Caco-2 (cell line): Measurements from ENCODE around the gene RNU5D-1. TPM values are rescaled to one million over a fixed set of nuclear protein-coding genes. Genes with fewer than 3 reads are reported as not detected.

ENCODE experiments used
- BruUV-seq: library from RNA; stranded (reverse); fragments of 400-500 nt; replicated peaks from 2 replicates; lab custom pipeline; 2021; lab: Mats Ljungman, UMichigan
- CTCF ChIA-PET: fragments of 300-600 bp; sonication (Branson Sonifier 250); formaldehyde crosslinking; loops from one replicate; lab custom pipeline; 2022; ENCODE audit warnings: antibody characterized with exemption; lab: Charles Lee
- POLR2A ChIA-PET: fragments of 300-600 bp; sonication (Branson Sonifier 250); formaldehyde crosslinking; loops from one replicate; lab custom pipeline; 2022; ENCODE audit warnings: antibody characterized with exemption; lab: Charles Lee
- DNase-seq, 2 experiments: peaks; one replicate each; pipeline versions ENCODE4 v3.0.0 to v3.0.0-alpha.2; 2020 to 2022
- H3K27me3 ChIP-seq: replicated peaks from 2 replicates; pipeline ENCODE4 v1.6.0; 2011; ENCODE audit warnings: low read length; ENCODE audit not compliant: control insufficient read depth, insufficient read depth
- H3K36me3 ChIP-seq: 2 replicates; pipeline ENCODE4 v1.5.1; 2011; ENCODE audit warnings: low read length; ENCODE audit not compliant: control insufficient read depth, insufficient read depth
- H3K4me1 ChIP-seq: fragments of 250-450 bp; sonication (Bioruptor Pico); 2 replicates; pipeline ENCODE4 v1.5.1; 2020; ENCODE audit warnings: mild to moderate bottlenecking
- H3K4me3 ChIP-seq: 2 replicates; pipeline ENCODE4 v1.5.1; 2011; ENCODE audit warnings: low read depth, mild to moderate bottlenecking, control low read depth, low read length
- H3K9me3 ChIP-seq: fragments of 250-450 bp; sonication (Bioruptor Pico); 2 replicates; pipeline ENCODE4 v1.5.1; 2020; ENCODE audit warnings: mild to moderate bottlenecking, moderate library complexity
- H3K27ac Mint-ChIP-seq: one replicate; pipeline ENCODE4 v1.8.0; 2022; ENCODE audit warnings: mixed read lengths; ENCODE audit not compliant: unreplicated experiment
- H3K27me3 Mint-ChIP-seq: one replicate; pipeline ENCODE4 v1.8.0; 2022; ENCODE audit warnings: mixed read lengths; ENCODE audit not compliant: insufficient read depth, unreplicated experiment
- H3K36me3 Mint-ChIP-seq: one replicate; pipeline ENCODE4 v1.8.0; 2022; ENCODE audit warnings: mild to moderate bottlenecking, mixed read lengths; ENCODE audit not compliant: insufficient read depth, unreplicated experiment
- H3K4me1 Mint-ChIP-seq: one replicate; pipeline ENCODE4 v1.8.0; 2022; ENCODE audit warnings: low read depth, mixed read lengths; ENCODE audit not compliant: unreplicated experiment
- H3K4me3 Mint-ChIP-seq: one replicate; pipeline ENCODE4 v1.8.0; 2022; ENCODE audit warnings: mild to moderate bottlenecking, moderate library complexity, mixed read lengths; ENCODE audit not compliant: unreplicated experiment
- H3K9me3 Mint-ChIP-seq: one replicate; pipeline ENCODE4 v1.8.0; 2022; ENCODE audit warnings: mixed read lengths; ENCODE audit not compliant: unreplicated experiment
- intact Hi-C: fragments of 100-400 bp; cut with micrococcal nuclease; formaldehyde crosslinking; loops from one replicate; pipeline ENCODE4 v1.10.0; 2022; ENCODE audit not compliant: unreplicated experiment
- total RNA-seq: library from RNA; stranded (reverse); gene quantifications from 2 replicates; pipeline ENCODE4 v1.2.3, GENCODE V29; 2022
- TF ChIP-seq, protein P1 (sequence below), 2 experiments: fragments of 200-600 bp in 1 of 2; IDR thresholded peaks; 1 replicate in 1 of 2; 2 replicates in 1 of 2; pipeline versions ENCODE4 v1.5.1 to v1.8.0; 2011 to 2022; ENCODE audit warnings: antibody characterized with exemption in 1 of 2, control low read depth in 1 of 2, inconsistent platforms in 1 of 2, low read depth in 1 of 2, low read length in 1 of 2, mild to moderate bottlenecking in 1 of 2, moderate library complexity in 1 of 2; ENCODE audit not compliant: insufficient read depth in 1 of 2, severe bottlenecking in 1 of 2, unreplicated experiment in 1 of 2

The RNU5D-1 gene
- total RNA-seq, 1 experiment from 2014 or later, result 16.3 TPM

DNA sequence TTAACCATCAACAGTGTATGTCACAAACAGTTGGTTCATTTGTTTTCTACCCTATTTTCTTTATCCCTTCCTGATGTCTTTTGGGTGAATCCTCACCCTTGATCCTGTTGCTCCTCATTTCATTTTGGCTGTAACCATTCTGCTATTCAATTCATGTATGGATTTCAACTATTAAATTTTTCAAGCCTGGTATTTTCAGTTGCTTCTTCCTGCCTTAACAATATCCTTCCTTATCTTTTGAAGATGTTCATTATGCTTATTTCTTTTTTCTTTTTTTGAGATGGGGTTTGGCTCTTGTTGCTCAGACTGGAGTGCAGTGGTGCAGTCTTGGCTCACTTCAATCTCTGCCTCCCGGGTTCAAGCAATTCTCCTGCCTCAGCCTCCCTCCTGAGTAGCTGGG is 2.8 kb upstream of the RNU5D-1 start:
- H3K9me3 Mint-ChIP-seq, result peaks cover 9% of the 10 kb centered on the region
- no peaks in the 10 kb centered on the region for H3K27me3 ChIP-seq
- no peaks in the 10 kb centered on the region for H3K4me1 Mint-ChIP-seq
- TF ChIP-seq, protein P1, sequence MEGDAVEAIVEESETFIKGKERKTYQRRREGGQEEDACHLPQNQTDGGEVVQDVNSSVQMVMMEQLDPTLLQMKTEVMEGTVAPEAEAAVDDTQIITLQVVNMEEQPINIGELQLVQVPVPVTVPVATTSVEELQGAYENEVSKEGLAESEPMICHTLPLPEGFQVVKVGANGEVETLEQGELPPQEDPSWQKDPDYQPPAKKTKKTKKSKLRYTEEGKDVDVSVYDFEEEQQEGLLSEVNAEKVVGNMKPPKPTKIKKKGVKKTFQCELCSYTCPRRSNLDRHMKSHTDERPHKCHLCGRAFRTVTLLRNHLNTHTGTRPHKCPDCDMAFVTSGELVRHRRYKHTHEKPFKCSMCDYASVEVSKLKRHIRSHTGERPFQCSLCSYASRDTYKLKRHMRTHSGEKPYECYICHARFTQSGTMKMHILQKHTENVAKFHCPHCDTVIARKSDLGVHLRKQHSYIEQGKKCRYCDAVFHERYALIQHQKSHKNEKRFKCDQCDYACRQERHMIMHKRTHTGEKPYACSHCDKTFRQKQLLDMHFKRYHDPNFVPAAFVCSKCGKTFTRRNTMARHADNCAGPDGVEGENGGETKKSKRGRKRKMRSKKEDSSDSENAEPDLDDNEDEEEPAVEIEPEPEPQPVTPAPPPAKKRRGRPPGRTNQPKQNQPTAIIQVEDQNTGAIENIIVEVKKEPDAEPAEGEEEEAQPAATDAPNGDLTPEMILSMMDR (IDR thresholded peaks at IDR 0.05; ENCODE audit: insufficient read depth in 1 of 2, low read depth in 1 of 2, low read length in 1 of 2, severe bottlenecking in 1 of 2, unreplicated experiment in 1 of 2), result no peak
- POLR2A ChIA-PET, result interaction anchor here (1.1 kb wide), 1 partner anchor 16 kb away, joined by 4 read pairs; no protein-coding TSS in a partner anchor
- peaks cover 18% of the 10 kb centered on the region for H3K36me3 Mint-ChIP-seq
- no peak overlapping the region for H3K4me3 ChIP-seq
- H3K27ac Mint-ChIP-seq, result no peak overlapping the region
- intact Hi-C loops, result loop anchor here (5.0 kb wide), 1 partner anchor 59 kb away; no protein-coding TSS in a partner anchor
- no peaks in the 10 kb centered on the region for H3K4me1 ChIP-seq
- no peaks in the 10 kb centered on the region for H3K27me3 Mint-ChIP-seq
- no peaks in the 10 kb centered on the region for H3K36me3 ChIP-seq
- H3K4me3 Mint-ChIP-seq, result no peak overlapping the region
- H3K9me3 ChIP-seq, result no peaks in the 10 kb centered on the region
- no peak for DNase-seq
- CTCF ChIA-PET, result interaction anchor here (0.6 kb wide), 1 partner anchor 17 kb away, joined by 3 read pairs; no protein-coding TSS in a partner anchor
- no TSS peak for BruUV-seq

DNA sequence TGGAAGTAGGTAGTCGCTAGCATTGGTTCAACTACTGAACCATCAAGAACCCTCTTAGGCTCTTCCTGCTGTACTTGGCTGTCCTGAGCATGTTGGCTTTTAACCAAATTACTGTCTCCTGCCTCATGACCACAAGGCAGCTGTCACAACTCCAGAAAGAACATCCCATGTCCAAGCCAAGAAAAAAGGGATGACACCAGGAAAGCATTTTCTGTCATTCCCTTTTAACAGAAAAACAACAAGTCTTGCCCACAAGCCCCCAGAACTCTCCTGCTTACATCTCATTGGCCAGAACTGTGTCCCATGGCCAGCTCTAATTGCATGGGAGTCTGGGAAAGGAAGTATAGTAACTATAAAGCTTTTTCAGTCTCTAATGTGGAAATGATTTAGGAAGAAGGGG is 2.4 kb upstream of the RNU5D-1 start:
- Histone ChIP-seq H3K27me3 (no peaks in the 10 kb centered on the region), H3K36me3 (no peaks in the 10 kb centered on the region), H3K4me3 (no peak overlapping the region), H3K9me3 (no peaks in the 10 kb centered on the region), H3K4me1 (no peaks in the 10 kb centered on the region)
- POLR2A ChIA-PET, result interaction anchor here (1.1 kb wide), 1 partner anchor 16 kb away, joined by 4 read pairs; no protein-coding TSS in a partner anchor
- Mint-ChIP-seq H3K36me3 (peaks cover 14% of the 10 kb centered on the region), H3K4me3 (no peak overlapping the region), H3K27ac (no peak overlapping the region), H3K9me3 (peaks cover 9% of the 10 kb centered on the region), H3K4me1 (no peaks in the 10 kb centered on the region), H3K27me3 (no peaks in the 10 kb centered on the region)
- CTCF ChIA-PET, result interaction anchor here (0.7 kb wide), 1 partner anchor 90 kb away, joined by 4 read pairs; no protein-coding TSS in a partner anchor
- TF ChIP-seq, protein P1 (IDR thresholded peaks at IDR 0.05; ENCODE audit: insufficient read depth in 1 of 2, low read depth in 1 of 2, low read length in 1 of 2, severe bottlenecking in 1 of 2, unreplicated experiment in 1 of 2), result no peak
- DNase-seq, result no peak
- intact Hi-C loops, result loop anchor here (5.0 kb wide), 1 partner anchor 59 kb away; no protein-coding TSS in a partner anchor
- no TSS peak for BruUV-seq

DNA sequence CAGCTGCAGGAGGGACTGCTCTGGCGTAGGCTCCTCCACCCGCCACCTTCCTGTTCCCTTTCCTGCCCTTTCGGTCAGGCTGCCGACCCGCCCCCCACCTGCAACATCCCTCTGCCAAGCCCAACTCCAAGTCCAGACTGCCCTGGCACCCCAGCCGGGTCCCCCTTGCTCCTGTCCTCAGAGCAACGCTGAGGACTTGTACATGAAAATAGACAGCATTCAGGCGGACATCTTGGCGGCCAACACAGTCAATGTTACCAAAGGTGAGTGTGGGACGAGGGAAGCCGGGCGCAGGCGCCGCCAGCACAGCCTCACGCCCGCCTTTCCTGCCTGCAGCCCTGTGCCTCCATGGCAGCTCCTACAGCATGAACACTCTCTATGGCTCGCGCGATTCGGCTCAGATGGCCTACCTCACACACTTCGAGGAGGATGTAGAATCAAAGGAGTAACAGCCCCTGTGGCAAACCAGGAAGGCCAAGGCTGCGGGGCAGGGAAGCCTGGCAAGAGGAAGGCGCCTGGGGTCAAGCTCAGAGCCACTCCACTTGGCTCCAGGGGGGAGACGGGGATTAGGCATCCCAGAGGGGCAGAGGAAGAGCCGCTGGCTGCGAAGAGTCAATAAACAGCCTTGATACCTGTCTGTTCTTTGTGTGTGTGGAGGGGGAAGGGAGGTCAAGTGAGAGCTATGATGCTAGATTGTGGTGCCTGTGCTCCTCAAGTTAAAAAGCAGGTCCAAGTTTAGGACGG is 5.8 kb downstream of the RNU5D-1 start:
- Mint-ChIP-seq H3K4me1 (peaks cover 12% of the 10 kb centered on the region), H3K27ac (no peak overlapping the region), H3K4me3 (no peak overlapping the region), H3K9me3 (no peaks in the 10 kb centered on the region), H3K36me3 (peaks cover 11% of the 10 kb centered on the region), H3K27me3 (no peaks in the 10 kb centered on the region)
- Histone ChIP-seq H3K4me3 (no peak overlapping the region), H3K4me1 (no peaks in the 10 kb centered on the region), H3K27me3 (no peaks in the 10 kb centered on the region), H3K36me3 (no peaks in the 10 kb centered on the region), H3K9me3 (no peaks in the 10 kb centered on the region)
- no peak for DNase-seq
- POLR2A ChIA-PET, result no interaction called here
- intact Hi-C loops, result no loop called here
- BruUV-seq, result no TSS peak
- TF ChIP-seq, protein P1 (IDR thresholded peaks at IDR 0.05; ENCODE audit: insufficient read depth in 1 of 2, low read depth in 1 of 2, low read length in 1 of 2, severe bottlenecking in 1 of 2, unreplicated experiment in 1 of 2), result no peak
- CTCF ChIA-PET, result no interaction called here
